Measurements from ENCODE around the gene CELF1. TPM values are rescaled to one million over a fixed set of nuclear protein-coding genes. Genes with fewer than 3 reads are reported as not detected.

Gene CELF1
- total and polyA plus RNA-seq, 9 of the 15 experiments (the other 6 are each of a cell fraction or from before 2014, with no cell fraction given): 11.3 to 142 (median 77.4) TPM

GRCh38 chr11:47516155-47516554 is 36.8 kb downstream of the CELF1 start:
- Histone ChIP-seq H3K27ac (ENCODE audit: extremely low read depth, low read depth, low read length) (no peak overlapping the region; the same call in 2 of the 3 replicates), H3K9me1 (ENCODE audit: control insufficient read depth, insufficient read depth, low read length) (peaks cover 7% of the 10 kb centered on the region), H3K4me3 (no peak overlapping the region), H2AFZ (ENCODE audit: low read depth, low read length) (no peak overlapping the region), H3K9ac (ENCODE audit: insufficient read depth in 1 of 2, low read depth in 2 of 2, low read length in 2 of 2) (no peak overlapping the region), H3K4me2 (ENCODE audit: insufficient read depth, low read length) (no peak overlapping the region), H3K36me3 (ENCODE audit: control insufficient read depth, insufficient read depth, low read length) (peaks cover 4% of the 10 kb centered on the region; the same call in 1 of the 3 replicates), H4K20me1 (replicated peaks; ENCODE audit: control insufficient read depth, insufficient read depth, low read length) (peaks cover 32% of the 10 kb centered on the region), H3K4me1 (replicated peaks in 1 of 2; ENCODE audit: control insufficient read depth in 2 of 2, insufficient read depth in 2 of 2, low read length in 2 of 2) (peaks cover 29 to 52% of the 10 kb centered on the region in 2 experiments), H3K79me2 (ENCODE audit: control insufficient read depth, insufficient read depth, low read length) (peaks cover 96% of the 10 kb centered on the region), H3K9me3 (replicated peaks; ENCODE audit: control insufficient read depth, insufficient read depth, low read depth, low read length) (no peaks in the 10 kb centered on the region), H3K27me3 (ENCODE audit: control insufficient read depth in 2 of 2, insufficient read depth in 2 of 2, low read length in 2 of 2) (no peaks in the 10 kb centered on the region)
- 59% methylated on average over 3 of the region's 3 CpGs for WGBS (ENCODE audit: insufficient coverage, low coverage, missing lambda C conversion rate)
- TF ChIP-seq NFE2 (IDR thresholded peaks at IDR 0.05; ENCODE audit: low read depth) (peak; percentile 41), ZNF316 (IDR thresholded peaks at IDR 0.05) (peak; percentile 41; the same call in 1 of the 2 replicates), MAFG (tag; conservative IDR thresholded peaks at IDR 0.05) (peak; percentile 41; the same call in 1 of the 2 replicates), HLTF (IDR thresholded peaks at IDR 0.05) (no peak), C11orf30 (IDR thresholded peaks at IDR 0.05; ENCODE audit: low read depth) (peak; percentile 69), CBFA2T3 (IDR thresholded peaks at IDR 0.05) (no peak)
- FAIRE-seq: no peak
- DNase-seq (ENCODE audit: extremely low read depth in 1 of 4, low spot score in 3 of 4): no peak
- no TSS peak for BruUV-seq (replicated peaks)
- intact Hi-C loops (cut with micrococcal nuclease) (no loop called here), in situ Hi-C loops (cut with MboI) (no loop called here)
- ChIA-PET CTCF (ENCODE audit: low intra/inter-chr PET ratio) (no interaction called here), POLR2A (interaction anchor here (0.6 to 3.8 kb wide), 9 partner anchors 9 to 125 kb away, joined by 3 to 10 read pairs (median 3); no protein-coding TSS in a partner anchor)
- no peak for ATAC-seq
